IPS-18c (cell line): ENCODE data around the gene CENPVL2.
"Not testable (repeated sequence)": the region's sequence is repeated elsewhere in the genome, so short reads cannot be mapped to it uniquely, and the experiment has no call there.

ENCODE experiments used
- H3K4me3 ChIP-seq: 2 replicates; pipeline ENCODE4 v1.7.0; 2013; ENCODE audit warnings: low read depth, mild to moderate bottlenecking, low read length, moderate library complexity; ENCODE audit not compliant: insufficient read depth
- H3K9me3 ChIP-seq: one replicate; pipeline ENCODE4 v1.6.1; 2013; ENCODE audit warnings: mild to moderate bottlenecking, low read length, moderate library complexity; ENCODE audit not compliant: control insufficient read depth, insufficient read depth

Gene CENPVL2

DNA sequence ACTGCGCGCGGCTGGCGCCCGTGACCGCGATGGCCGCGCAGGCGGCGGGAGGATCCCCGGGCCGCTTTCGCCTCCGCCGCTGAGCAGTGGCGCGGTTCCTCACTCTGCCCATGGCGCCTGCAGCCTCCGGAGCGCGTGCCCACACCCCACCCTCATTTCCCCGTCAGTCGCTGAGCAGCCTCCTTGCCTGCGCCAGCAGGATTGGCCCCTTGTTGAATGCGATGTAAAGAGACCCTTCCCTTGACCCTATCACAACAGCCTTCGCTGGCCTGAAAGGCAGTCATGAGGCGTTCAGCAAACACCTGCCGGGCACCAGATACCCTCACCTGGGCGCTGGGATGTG lies at the start of gene CENPVL2:
CENPVL2 (minus strand) TSS at position 112 of the 343 bp plus-strand sequence; CDS start at position 112, 0 bp downstream.
- not testable (repeated sequence) for H3K4me3 ChIP-seq, H3K9me3 ChIP-seq

DNA sequence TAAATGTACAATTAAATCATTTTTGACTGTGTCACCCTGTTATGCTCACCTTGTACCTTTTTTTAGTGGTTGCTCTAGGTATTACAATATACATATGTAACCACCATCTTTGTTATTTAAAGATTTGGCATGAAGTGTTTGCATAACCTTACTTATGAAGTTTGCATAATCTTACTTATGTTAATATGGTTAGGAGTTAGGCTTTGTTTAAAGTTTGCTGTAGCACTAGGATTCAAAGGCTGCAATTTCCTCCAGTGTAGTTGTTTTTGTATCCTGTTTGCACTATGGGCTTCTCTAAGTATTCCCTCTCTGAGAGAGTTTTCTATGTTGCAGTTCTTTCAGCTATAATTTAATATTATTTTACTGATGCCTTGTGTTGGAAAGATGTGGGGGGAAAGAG lies 45.6 kb upstream of the CENPVL2 start:
- peaks cover 2% of the 10 kb centered on the region for H3K9me3 ChIP-seq
- H3K4me3 ChIP-seq = no peak overlapping the region

DNA sequence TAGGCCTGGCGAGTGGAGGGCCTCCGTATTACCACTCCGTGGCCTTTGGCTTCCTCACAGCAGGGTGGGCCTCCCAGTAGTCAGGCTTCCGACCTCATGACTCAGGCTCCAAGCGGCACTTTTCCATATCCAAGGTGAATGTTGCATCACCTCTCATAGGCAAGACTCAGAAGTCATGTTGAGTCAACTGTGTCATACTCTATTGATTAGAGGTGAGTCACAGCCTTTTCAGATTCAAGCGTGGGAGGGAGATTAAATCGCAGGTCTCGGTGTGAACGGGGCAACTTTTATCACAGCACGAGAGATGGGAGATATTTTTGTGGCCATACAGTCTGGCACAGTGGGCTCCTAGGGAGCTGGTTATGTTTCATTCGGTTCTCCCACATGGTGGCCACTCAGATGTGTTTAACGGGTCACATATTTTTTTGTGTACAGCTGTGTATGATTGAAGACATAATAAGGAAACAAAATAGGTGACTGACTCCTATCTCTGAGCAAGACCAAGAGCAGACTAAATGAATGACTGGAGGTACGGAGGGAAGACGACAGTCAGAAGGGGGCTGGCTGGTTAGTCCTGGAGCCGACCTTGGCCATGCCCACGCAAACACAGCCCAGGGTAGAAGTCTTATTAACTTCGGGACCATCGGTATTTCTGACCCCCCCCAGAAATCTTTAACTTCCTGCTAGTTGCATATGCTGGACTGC lies 30.5 kb upstream of the CENPVL2 start:
- not testable (repeated sequence) for H3K4me3 ChIP-seq, H3K9me3 ChIP-seq

DNA sequence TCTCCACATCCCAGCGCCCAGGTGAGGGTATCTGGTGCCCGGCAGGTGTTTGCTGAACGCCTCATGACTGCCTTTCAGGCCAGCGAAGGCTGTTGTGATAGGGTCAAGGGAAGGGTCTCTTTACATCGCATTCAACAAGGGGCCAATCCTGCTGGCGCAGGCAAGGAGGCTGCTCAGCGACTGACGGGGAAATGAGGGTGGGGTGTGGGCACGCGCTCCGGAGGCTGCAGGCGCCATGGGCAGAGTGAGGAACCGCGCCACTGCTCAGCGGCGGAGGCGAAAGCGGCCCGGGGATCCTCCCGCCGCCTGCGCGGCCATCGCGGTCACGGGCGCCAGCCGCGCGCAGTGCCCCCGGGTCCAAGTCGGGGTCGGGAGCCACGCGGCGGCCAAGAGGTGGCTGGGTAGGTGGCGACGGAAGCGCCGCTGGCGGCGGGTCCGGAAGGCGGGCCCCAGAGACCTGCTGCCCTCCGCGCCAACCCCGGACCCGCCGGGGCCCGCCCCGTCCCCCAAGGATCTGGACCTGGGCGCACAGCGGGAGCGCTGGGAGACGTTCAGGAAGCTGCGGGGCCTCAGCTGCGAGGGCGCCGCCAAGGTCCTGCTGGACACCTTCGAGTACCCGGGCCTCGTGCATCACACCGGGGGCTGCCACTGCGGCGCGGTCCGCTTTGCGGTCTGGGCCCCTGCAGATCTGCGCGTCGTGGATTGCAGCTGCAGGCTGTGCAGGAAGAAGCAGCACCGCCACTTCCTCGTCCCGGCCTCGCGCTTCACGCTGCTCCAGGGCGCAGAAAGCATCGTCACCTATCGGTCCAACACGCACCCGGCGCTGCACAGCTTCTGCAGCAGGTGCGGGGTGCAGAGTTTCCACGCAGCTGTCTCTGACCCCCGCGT lies 27.9 kb upstream of the CENPVL2 start, which contains the start of gene CENPVL1:
CENPVL1 (plus strand) TSS at position 236 of the 888 bp plus-strand sequence; CDS start at position 236, 0 bp downstream.
- not testable (repeated sequence) for H3K9me3 ChIP-seq, H3K4me3 ChIP-seq

DNA sequence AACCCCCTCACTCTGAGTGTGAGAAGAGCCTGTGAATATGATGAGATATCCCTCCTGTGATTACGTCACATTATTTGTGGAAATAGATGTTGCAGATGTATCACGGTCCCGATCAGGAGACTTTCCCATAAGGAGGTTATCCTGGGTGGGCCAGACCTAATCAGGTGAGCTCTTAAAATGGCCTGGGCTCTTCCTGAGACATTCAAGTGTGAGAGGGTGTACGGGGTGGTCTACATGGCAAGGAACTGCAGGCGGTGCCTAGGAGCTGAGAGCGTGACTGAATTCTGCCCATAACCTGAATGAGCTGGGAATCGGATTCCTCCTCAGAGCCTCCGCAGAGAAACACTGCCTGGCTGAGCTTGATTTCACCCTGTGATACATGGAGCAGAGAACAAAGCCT lies 14.8 kb upstream of the CENPVL2 start:
- no peaks in the 10 kb centered on the region for H3K9me3 ChIP-seq

DNA sequence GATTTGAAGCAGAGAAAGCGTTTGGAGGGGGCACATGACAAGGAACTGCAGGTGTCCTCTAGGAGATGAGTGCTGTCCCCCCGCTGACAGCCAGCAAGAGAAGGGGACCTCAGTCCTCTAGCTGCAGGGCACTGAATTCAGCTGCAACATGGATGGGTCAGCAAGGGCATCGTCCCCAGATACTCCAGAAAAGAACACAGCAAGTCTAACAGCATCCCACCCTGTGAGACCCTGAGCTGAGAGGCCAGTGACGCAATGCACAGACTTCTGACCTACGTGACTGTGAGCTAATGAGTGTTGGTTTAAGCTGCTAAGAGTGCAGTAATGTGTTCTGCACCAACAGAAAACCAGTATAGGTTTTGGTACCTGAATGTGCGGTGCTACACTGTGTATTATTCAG lies 11.6 kb upstream of the CENPVL2 start:
- Histone ChIP-seq H3K9me3 (no peaks in the 10 kb centered on the region), H3K4me3 (no peak overlapping the region)

More for the DNA sequence above, 14.8 kb upstream of the CENPVL2 start:
- no peak overlapping the region for H3K4me3 ChIP-seq

DNA sequence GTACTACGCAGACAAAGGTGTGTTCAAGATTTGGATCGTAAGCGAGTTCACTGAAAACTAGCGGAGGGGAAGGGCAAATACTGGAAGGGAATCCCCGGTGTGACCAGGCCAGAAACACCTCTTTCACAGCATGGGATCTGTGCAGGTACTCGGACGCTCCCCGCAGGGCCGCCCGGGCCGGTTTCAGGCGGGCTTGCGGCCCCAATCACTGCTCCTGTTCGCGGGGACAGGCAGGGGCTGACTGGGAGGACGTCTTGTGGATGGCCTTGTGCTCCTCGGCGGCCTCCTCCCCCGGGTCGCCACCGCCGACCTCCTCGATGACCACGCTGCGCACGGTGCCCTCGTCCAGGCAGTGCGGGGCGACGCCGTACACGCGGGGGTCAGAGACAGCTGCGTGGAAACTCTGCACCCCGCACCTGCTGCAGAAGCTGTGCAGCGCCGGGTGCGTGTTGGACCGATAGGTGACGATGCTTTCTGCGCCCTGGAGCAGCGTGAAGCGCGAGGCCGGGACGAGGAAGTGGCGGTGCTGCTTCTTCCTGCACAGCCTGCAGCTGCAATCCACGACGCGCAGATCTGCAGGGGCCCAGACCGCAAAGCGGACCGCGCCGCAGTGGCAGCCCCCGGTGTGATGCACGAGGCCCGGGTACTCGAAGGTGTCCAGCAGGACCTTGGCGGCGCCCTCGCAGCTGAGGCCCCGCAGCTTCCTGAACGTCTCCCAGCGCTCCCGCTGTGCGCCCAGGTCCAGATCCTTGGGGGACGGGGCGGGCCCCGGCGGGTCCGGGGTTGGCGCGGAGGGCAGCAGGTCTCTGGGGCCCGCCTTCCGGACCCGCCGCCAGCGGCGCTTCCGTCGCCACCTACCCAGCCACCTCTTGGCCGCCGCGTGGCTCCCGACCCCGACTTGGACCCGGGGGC lies 567 bp downstream of the CENPVL2 start:
- H3K4me3 ChIP-seq, H3K9me3 ChIP-seq: not testable (repeated sequence)

DNA sequence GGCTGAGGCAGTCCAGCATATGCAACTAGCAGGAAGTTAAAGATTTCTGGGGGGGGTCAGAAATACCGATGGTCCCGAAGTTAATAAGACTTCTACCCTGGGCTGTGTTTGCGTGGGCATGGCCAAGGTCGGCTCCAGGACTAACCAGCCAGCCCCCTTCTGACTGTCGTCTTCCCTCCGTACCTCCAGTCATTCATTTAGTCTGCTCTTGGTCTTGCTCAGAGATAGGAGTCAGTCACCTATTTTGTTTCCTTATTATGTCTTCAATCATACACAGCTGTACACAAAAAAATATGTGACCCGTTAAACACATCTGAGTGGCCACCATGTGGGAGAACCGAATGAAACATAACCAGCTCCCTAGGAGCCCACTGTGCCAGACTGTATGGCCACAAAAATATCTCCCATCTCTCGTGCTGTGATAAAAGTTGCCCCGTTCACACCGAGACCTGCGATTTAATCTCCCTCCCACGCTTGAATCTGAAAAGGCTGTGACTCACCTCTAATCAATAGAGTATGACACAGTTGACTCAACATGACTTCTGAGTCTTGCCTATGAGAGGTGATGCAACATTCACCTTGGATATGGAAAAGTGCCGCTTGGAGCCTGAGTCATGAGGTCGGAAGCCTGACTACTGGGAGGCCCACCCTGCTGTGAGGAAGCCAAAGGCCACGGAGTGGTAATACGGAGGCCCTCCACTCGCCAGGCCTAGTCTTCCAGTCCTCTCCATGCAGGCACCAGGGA lies 2.8 kb downstream of the CENPVL2 start:
- not testable (repeated sequence) for H3K9me3 ChIP-seq, H3K4me3 ChIP-seq

DNA sequence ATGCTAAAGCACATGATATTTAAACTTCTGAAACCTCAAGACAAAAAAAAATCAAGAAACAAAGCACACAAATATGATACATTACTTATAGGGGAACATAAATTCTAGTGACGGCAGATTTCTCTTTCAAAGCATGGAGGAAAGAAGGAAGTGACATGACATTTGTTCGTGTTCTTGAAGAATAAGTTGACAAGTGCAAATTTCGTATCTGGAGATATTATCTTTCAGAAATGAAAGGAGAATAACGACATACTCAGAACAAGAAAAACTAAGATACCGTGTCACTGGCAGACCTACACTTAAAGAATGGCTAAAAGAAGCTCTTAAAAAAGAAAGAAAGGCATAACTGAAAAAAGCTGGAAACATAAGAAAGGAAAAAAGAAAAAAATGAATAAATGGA lies 16.6 kb downstream of the CENPVL2 start:
- no peaks in the 10 kb centered on the region for H3K9me3 ChIP-seq
- no peak overlapping the region for H3K4me3 ChIP-seq

DNA sequence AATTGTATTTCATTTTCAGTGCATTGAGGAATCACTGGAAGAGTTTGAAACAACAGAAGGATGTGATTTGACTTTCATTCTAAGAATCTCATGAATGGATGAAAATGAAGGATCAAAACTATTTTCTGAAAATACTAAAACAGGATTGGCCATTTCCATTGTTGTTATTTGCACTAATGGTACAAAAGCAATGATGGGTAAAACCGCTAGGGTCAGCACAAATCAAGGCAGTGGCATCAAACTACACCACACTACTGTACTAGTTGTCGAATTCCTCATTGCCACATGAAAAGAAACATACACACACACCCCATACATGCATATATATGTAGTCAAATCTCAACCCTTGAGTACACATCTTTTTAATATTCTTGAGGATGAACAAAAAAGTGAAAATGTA lies 39.3 kb downstream of the CENPVL2 start:
- H3K9me3 ChIP-seq = no peaks in the 10 kb centered on the region
- H3K4me3 ChIP-seq = no peak overlapping the region

DNA sequence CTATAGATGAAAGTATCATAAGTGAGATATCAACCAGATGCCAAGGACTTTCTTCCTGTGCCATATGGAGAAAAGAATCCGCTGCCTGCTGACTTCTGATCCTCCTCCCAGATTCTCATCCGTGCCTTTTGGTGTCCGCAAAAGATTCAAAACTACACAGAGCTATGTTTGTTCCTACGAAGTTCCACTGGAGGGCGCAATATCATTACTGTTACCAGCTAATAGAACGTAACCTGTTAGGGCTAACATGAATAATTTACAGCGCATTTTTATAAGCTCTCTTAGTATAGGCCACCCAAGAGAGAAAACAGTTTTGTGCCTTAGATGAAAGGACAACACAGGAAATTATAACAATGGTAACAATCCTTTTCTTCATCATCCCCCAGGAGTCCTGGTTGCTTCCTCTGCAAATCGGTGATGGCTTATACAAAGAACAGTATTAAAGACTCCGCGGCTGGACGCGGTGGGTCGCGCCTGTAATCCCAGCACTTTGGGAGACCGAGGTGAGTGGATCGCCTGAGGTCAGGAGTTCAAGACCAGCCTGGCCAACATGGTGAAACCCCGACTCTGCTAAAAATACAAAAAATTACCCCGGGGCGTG lies 41.1 kb downstream of the CENPVL2 start:
- peaks cover 2% of the 10 kb centered on the region for H3K9me3 ChIP-seq

DNA sequence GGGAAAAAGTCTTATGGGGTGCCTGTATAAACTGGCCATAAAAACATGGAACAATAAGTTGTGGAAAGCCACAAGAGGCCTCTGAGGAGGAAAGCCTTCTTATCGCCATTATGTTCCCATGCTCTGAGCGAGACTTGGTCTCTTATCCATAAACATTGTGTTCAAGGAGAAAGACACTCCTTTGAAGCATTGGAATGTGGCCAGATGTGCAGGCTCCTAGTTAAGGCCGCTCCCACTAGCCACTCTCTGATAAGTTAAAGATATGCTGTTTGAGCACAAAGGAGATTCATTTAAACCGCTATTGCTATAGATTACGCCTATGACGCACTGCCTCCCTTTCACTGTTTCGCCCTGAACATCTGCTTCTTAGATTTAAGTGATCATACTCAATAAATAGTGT lies 46.1 kb downstream of the CENPVL2 start:
- H3K4me3 ChIP-seq, H3K9me3 ChIP-seq: not testable (repeated sequence)

More for the DNA sequence above, 41.1 kb downstream of the CENPVL2 start:
- H3K4me3 ChIP-seq = no peak overlapping the region
